Omental fat pad (tissue), 4 donors: Measurements from ENCODE around the gene MFF. TPM values are rescaled to one million over a fixed set of nuclear protein-coding genes. Genes with fewer than 3 reads are reported as not detected.

Experiments
- ATAC-seq: fragments of 150-250 bp; one replicate; pipeline ENCODE4 v1.9.1; 2016; ENCODE audit warnings: mild to moderate bottlenecking, moderate library complexity; ENCODE audit not compliant: low FRiP score
- DNase-seq: peaks from one replicate; pipeline ENCODE4 v3.0.0-alpha.2; 2019; ENCODE audit warnings: low spot score
- total RNA-seq, 4 donors: library from RNA; depleted of rRNA; stranded (reverse); fragments of >200 nt; gene quantifications; one replicate each; pipeline ENCODE4 v1.1.0, GENCODE V29; 2016
- TF ChIP-seq, protein P1 (sequence below), 3 donors: fragments of 450-650 bp; IDR thresholded peaks; one replicate each; pipeline ENCODE4 v1.5.1; 2016 to 2017; ENCODE audit warnings: antibody characterized with exemption in 3 of 3, mild to moderate bottlenecking in 3 of 3, moderate library complexity in 2 of 3

Gene MFF
- total RNA-seq, 4 donors from 2014 or later, result 67.1 to 98.0 (median 87.4) TPM

DNA sequence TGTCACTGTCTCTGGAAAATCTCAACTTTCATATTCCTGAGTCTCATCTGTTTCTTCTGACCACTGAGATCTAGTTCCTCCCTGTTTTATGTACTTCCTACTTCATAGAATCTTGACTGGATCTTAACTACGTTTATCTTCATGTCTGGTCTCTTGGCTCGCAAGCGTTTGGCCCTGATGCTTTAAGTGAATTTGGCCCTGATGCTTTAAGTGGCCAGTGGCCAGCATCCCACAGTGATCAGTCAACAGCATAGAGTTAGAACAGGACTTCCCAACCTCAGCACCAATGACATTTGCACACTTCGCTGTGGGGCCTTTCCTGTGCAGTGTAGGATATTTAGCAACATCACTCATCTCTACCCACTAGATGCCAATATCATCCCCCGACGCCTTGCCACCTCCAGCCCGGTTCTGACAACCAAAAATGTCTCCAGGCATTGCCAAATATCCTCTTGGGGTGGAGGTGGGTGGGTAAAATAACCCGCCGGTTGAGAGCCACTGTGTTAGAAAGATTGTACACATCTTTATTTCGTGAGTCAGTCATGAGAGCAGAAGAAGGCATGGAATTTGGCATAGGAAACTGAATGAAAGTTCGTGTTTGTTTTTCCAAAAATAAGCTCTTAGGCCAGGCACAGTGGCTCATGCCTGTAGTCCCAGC is 41.8 kb downstream of the MFF start:
- TF ChIP-seq, protein P1, sequence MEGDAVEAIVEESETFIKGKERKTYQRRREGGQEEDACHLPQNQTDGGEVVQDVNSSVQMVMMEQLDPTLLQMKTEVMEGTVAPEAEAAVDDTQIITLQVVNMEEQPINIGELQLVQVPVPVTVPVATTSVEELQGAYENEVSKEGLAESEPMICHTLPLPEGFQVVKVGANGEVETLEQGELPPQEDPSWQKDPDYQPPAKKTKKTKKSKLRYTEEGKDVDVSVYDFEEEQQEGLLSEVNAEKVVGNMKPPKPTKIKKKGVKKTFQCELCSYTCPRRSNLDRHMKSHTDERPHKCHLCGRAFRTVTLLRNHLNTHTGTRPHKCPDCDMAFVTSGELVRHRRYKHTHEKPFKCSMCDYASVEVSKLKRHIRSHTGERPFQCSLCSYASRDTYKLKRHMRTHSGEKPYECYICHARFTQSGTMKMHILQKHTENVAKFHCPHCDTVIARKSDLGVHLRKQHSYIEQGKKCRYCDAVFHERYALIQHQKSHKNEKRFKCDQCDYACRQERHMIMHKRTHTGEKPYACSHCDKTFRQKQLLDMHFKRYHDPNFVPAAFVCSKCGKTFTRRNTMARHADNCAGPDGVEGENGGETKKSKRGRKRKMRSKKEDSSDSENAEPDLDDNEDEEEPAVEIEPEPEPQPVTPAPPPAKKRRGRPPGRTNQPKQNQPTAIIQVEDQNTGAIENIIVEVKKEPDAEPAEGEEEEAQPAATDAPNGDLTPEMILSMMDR (IDR thresholded peaks at IDR 0.05), result no peak
- ATAC-seq, result peak; percentile 67
- no peak for DNase-seq

GRCh38 chr2:227367427-227367795 is 42.4 kb downstream of the MFF start:
- DNase-seq, result no peak
- ATAC-seq, result no peak
- TF ChIP-seq, protein P1 (IDR thresholded peaks at IDR 0.05), result no peak

DNA sequence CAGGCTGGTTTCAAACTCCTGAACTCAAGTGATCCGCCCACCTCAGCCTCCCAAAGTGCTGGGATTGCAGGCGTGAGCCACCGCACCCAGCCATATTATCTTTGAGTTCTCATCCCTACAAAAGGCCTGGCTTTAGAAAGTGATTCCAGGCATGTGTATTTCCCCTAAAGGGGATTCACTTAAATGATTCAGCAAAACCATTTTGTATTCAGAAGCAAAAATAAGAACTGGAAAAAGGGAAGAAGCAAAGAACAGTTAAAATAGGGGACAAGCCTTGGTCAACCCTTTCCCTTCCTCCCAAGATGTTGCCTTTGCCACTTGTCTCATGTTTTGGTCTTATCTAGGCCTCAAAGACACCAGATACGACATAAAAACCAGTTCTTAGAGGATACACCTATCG is 43.5 kb downstream of the MFF start:
- ATAC-seq (no peak), DNase-seq (no peak)
- TF ChIP-seq, protein P1 (IDR thresholded peaks at IDR 0.05), result no peak

GRCh38 chr2:227370092-227370491 is 45.0 kb downstream of the MFF start:
- DNase-seq (no peak), ATAC-seq (no peak)
- TF ChIP-seq, protein P1 (IDR thresholded peaks at IDR 0.05), result no peak

DNA sequence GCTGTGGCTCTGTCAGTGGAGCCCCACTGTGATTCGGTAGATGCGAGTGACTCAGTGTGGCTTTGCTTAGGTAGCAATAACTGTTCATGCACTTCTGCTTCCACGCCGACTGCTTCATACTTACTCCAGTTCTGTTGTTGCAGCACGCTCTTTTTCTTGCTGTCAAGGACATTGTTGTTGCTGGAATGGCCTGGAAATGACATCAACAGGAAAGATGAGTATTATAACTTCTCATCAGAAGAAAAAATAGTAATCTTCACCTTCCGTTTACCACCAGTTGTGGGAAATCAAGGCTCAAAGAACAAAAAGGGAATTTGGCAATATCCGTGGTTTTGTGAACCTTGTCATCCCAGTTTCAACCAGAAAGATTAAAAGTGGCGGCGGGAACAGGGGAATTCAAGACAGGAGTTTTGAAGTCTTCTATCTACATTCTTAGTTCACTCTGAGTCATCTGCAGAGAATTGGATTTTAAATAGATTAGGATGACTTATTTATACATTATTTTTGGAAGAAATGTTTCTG is 45.8 kb downstream of the MFF start:
- ATAC-seq, result no peak
- DNase-seq, result no peak
- TF ChIP-seq, protein P1 (IDR thresholded peaks at IDR 0.05), result no peak

GRCh38 chr2:227373389-227373788 is 48.3 kb downstream of the MFF start:
- DNase-seq, result no peak
- TF ChIP-seq, protein P1 (IDR thresholded peaks at IDR 0.05), result no peak
- no peak for ATAC-seq

- ATAC-seq, result no peak
- TF ChIP-seq, protein P1 (IDR thresholded peaks at IDR 0.05), result no peak
These were observed 49.1 kb downstream of the MFF start for GRCh38 chr2:227374158-227374557.

More at GRCh38 chr2:227374158-227374557, 49.1 kb downstream of the MFF start:
- no peak for DNase-seq
